Endothelial cell of umbilical vein (primary cell): Measurements from ENCODE around the gene ADD1. TPM values are rescaled to one million over a fixed set of nuclear protein-coding genes. Genes with fewer than 3 reads are reported as not detected.

Experiments used
- BruUV-seq: library from RNA; stranded (reverse); fragments of 400-500 nt; replicated peaks from 2 replicates; lab custom pipeline; 2021; lab: Mats Ljungman, UMichigan
- CTCF ChIA-PET: fragments of 300-600, 350-600 bp; sonication (Branson Sonifier 250); formaldehyde crosslinking; loops from one replicate; lab custom pipeline; 2021; ENCODE audit warnings: antibody characterized with exemption, inconsistent platforms; lab: Charles Lee
- POLR2A ChIA-PET: fragments of 300-600, 350-600 bp; sonication (Branson Sonifier 250); formaldehyde crosslinking; loops from one replicate; lab custom pipeline; 2021; ENCODE audit warnings: antibody characterized with exemption, inconsistent platforms; lab: Charles Lee
- DNase-seq: peaks from one replicate; pipeline ENCODE4 v3.0.0-alpha.2; 2011; ENCODE audit warnings: low read depth, low spot score
- FAIRE-seq: peaks from 2 replicates; lab custom pipeline; 2011; peaks lifted over from hg19 to GRCh38; lab: Jason Lieb, UNC
- H2AFZ ChIP-seq: 2 replicates; pipeline ENCODE4 v1.6.0; 2012; ENCODE audit warnings: low read depth, low read length, control low read depth, inconsistent platforms
- H3K27ac ChIP-seq: 2 replicates; pipeline ENCODE4 v1.5.1; 2011; ENCODE audit warnings: low read depth, mild to moderate bottlenecking, control low read depth, low read length, moderate library complexity; ENCODE audit not compliant: insufficient read depth
- H3K27me3 ChIP-seq, 2 experiments: 2 replicates each; pipeline versions ENCODE4 v1.6.0 to v1.6.1; 2011; ENCODE audit warnings: low read length in 2 of 2, mixed read lengths in 1 of 2; ENCODE audit not compliant: control insufficient read depth in 2 of 2, insufficient read depth in 2 of 2
- H3K36me3 ChIP-seq, 2 experiments: 2 replicates in 1 of 2; 3 replicates in 1 of 2; pipeline ENCODE4 v1.5.1; 2011; ENCODE audit warnings: low read length in 2 of 2, mild to moderate bottlenecking in 1 of 2, moderate library complexity in 1 of 2; ENCODE audit not compliant: control insufficient read depth in 2 of 2, insufficient read depth in 2 of 2; ENCODE audit errors: extremely low read depth in 1 of 2
- H3K4me1 ChIP-seq: 3 replicates; pipeline ENCODE4 v1.5.1; 2011; ENCODE audit warnings: mild to moderate bottlenecking, low read length; ENCODE audit not compliant: control insufficient read depth, insufficient read depth; ENCODE audit errors: extremely low read depth
- H3K4me2 ChIP-seq: 2 replicates; pipeline ENCODE4 v1.6.1; 2011; ENCODE audit warnings: low read length, control low read depth, mixed read lengths; ENCODE audit not compliant: insufficient read depth
- H3K4me3 ChIP-seq, 3 experiments: fragments of 200-600 bp in 1 of 3; sonication (generic), shearing (Covaris generic) in 1 of 3; replicated peaks in 1 of 3; 2 replicates each; pipeline ENCODE4 v1.5.1; 2011 to 2016; ENCODE audit warnings: control low read depth in 3 of 3, low read length in 3 of 3, mild to moderate bottlenecking in 2 of 3, inconsistent platforms in 1 of 3, low read depth in 1 of 3, moderate library complexity in 1 of 3; ENCODE audit not compliant: insufficient read depth in 1 of 3
- H3K79me2 ChIP-seq: 2 replicates; pipeline ENCODE4 v1.6.0; 2012; ENCODE audit warnings: low read length, inconsistent platforms; ENCODE audit not compliant: control insufficient read depth, insufficient read depth
- H3K9ac ChIP-seq: replicated peaks from 2 replicates; pipeline ENCODE3; 2011; ENCODE audit warnings: low read length, control low read depth; ENCODE audit not compliant: insufficient read depth; ENCODE audit errors: extremely low read depth
- H3K9me1 ChIP-seq: replicated peaks from 3 replicates; pipeline ENCODE4 v1.6.0; 2011; ENCODE audit warnings: mild to moderate bottlenecking, low read length; ENCODE audit not compliant: control insufficient read depth, insufficient read depth; ENCODE audit errors: extremely low read depth
- H3K9me3 ChIP-seq: replicated peaks from 2 replicates; pipeline ENCODE4 v1.5.1; 2012; ENCODE audit warnings: low read length, inconsistent platforms; ENCODE audit not compliant: control insufficient read depth, insufficient read depth
- H4K20me1 ChIP-seq: replicated peaks from 2 replicates; pipeline ENCODE3; 2011; ENCODE audit warnings: mild to moderate bottlenecking, low read length; ENCODE audit not compliant: control insufficient read depth, insufficient read depth; ENCODE audit errors: extremely low read depth
- EZH2 ChIP-seq: IDR thresholded peaks from 2 replicates; pipeline ENCODE4 v1.6.1; 2012; ENCODE audit warnings: borderline replicate concordance, low read depth, mild to moderate bottlenecking, moderate library complexity, low read length, inconsistent platforms; ENCODE audit not compliant: severe bottlenecking
- FOS ChIP-seq: IDR thresholded peaks from 2 replicates; pipeline ENCODE4 v1.6.1; 2011; ENCODE audit warnings: mild to moderate bottlenecking, low read length, moderate library complexity, borderline replicate concordance; ENCODE audit not compliant: insufficient read depth
- GATA2 ChIP-seq: IDR thresholded peaks from 2 replicates; pipeline ENCODE4 v1.7.0; 2011; ENCODE audit warnings: low read depth, mild to moderate bottlenecking, moderate library complexity, mixed read lengths, low read length; ENCODE audit not compliant: insufficient read length, insufficient read depth
- JUN ChIP-seq: IDR thresholded peaks from 2 replicates; pipeline ENCODE4 v1.6.1; 2011; ENCODE audit warnings: borderline replicate concordance, low read depth; ENCODE audit not compliant: insufficient read length, insufficient read depth
- MAX ChIP-seq: IDR thresholded peaks from 2 replicates; pipeline ENCODE4 v1.6.1; 2011; ENCODE audit not compliant: insufficient read depth, insufficient read length
- MYC ChIP-seq: IDR thresholded peaks from one replicate; pipeline ENCODE4 v1.6.1; 2011; ENCODE audit warnings: mild to moderate bottlenecking, low read depth, low read length
- POLR2A ChIP-seq: IDR thresholded peaks from 2 replicates; pipeline ENCODE4 v1.6.1; 2012; ENCODE audit warnings: low read depth, mild to moderate bottlenecking, control low read depth, low read length
- POLR2AphosphoS5 ChIP-seq: IDR thresholded peaks from 2 replicates; pipeline ENCODE4 v1.6.1; 2012; ENCODE audit warnings: low read depth, mild to moderate bottlenecking, control low read depth, low read length, moderate library complexity; ENCODE audit not compliant: insufficient read depth
- dilution Hi-C: fragments of 300-500 bp; cut with MboI; formaldehyde crosslinking; loops from one replicate; pipeline ENCODE4 v1.15.0; 2019; ENCODE audit warnings: low sequenced_read_pairs; ENCODE audit not compliant: extremely low pct_ligation_motif_present
- intact Hi-C: fragments of 100-400 bp; cut with micrococcal nuclease; formaldehyde crosslinking; loops from one replicate; pipeline ENCODE4 v1.10.0; 2022
- polyA plus RNA-seq, 4 experiments: library from polyadenylated mRNA; depleted of rRNA in 3 of 4; stranded (reverse) in 3 of 4; unstranded in 1 of 4; fragments of >200 nt; gene quantifications; 2 replicates each; pipeline versions ENCODE4 v1.2.1 to v1.2.3, GENCODE V29; 2011 to 2012; ENCODE audit warnings: missing spikeins in 1 of 4
- total RNA-seq: library from RNA; stranded (reverse); gene quantifications from 2 replicates; pipeline ENCODE4 v1.2.3, GENCODE V29; 2021
- TF ChIP-seq, protein P1 (sequence below), 2 donors: IDR thresholded peaks; 1 replicate in 1 of 2; 2 replicates in 1 of 2; pipeline ENCODE4 v1.5.1; 2011; ENCODE audit warnings: low read length in 2 of 2, mild to moderate bottlenecking in 2 of 2, moderate library complexity in 2 of 2, control low read depth in 1 of 2, inconsistent platforms in 1 of 2, low read depth in 1 of 2; ENCODE audit not compliant: insufficient read depth in 1 of 2; ENCODE audit errors: extremely low read depth in 1 of 2

Gene ADD1
- total and polyA plus RNA-seq, 2 donors (not counting 3 experiments of a cell fraction or from before 2014, with no cell fraction given) = 219 to 305 TPM

DNA sequence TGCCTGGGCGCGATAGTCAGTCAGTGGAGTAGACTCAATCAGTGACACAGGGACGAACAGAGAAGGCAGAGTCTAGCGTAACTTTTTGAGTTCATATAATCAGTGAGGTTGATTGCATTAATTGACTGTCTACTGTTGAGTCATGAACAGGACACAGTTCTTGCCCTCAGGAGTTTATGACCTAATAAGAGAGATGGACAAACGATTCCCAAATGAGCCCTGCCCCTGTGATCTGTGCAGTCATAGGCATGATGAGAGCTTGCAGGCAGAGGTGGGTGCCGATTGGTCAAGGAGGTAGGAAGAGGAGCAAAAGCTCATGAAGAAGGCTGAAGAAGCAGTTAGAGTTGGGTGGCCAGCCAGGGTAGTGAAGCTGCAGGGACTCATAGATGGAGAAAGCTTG is 57.1 kb downstream of the ADD1 start:
- dilution Hi-C loops = no loop called here
- Histone ChIP-seq H3K4me1 (peaks cover 18% of the 10 kb centered on the region), H3K36me3 (peaks cover 34 to 43% of the 10 kb centered on the region in 2 experiments), H3K9me1 (no peaks in the 10 kb centered on the region), H3K4me3 (no peak overlapping the region), H3K4me2 (no peak overlapping the region), H3K79me2 (no peaks in the 10 kb centered on the region), H2AFZ (no peak overlapping the region), H3K27ac (no peak overlapping the region), H3K9me3 (no peaks in the 10 kb centered on the region), H3K27me3 (no peaks in the 10 kb centered on the region), H3K9ac (no peak overlapping the region), H4K20me1 (no peaks in the 10 kb centered on the region)
- ChIA-PET CTCF (no interaction called here), POLR2A (no interaction called here)
- no TSS peak for BruUV-seq
- FAIRE-seq = no peak
- intact Hi-C loops = loop anchor here (5.0 kb wide), 1 partner anchor 138 kb away; no protein-coding TSS in a partner anchor
- no peak for DNase-seq
- no peak for TF ChIP-seq EZH2
- no peak for TF ChIP-seq FOS
- no peak for TF ChIP-seq GATA2
- TF ChIP-seq MYC = no peak
- TF ChIP-seq POLR2AphosphoS5 = no peak
- TF ChIP-seq POLR2A = no peak
- TF ChIP-seq MAX = no peak
- TF ChIP-seq, protein P1, sequence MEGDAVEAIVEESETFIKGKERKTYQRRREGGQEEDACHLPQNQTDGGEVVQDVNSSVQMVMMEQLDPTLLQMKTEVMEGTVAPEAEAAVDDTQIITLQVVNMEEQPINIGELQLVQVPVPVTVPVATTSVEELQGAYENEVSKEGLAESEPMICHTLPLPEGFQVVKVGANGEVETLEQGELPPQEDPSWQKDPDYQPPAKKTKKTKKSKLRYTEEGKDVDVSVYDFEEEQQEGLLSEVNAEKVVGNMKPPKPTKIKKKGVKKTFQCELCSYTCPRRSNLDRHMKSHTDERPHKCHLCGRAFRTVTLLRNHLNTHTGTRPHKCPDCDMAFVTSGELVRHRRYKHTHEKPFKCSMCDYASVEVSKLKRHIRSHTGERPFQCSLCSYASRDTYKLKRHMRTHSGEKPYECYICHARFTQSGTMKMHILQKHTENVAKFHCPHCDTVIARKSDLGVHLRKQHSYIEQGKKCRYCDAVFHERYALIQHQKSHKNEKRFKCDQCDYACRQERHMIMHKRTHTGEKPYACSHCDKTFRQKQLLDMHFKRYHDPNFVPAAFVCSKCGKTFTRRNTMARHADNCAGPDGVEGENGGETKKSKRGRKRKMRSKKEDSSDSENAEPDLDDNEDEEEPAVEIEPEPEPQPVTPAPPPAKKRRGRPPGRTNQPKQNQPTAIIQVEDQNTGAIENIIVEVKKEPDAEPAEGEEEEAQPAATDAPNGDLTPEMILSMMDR (IDR thresholded peaks at IDR 0.05; ENCODE audit: extremely low read depth in 1 of 2, insufficient read depth in 1 of 2, low read depth in 1 of 2, low read length in 2 of 2) = no peak
- TF ChIP-seq JUN = no peak
